Endothelial cell (in vitro differentiated cells): ENCODE measurements around the gene SPSB1. TPM values are rescaled to one million over a fixed set of nuclear protein-coding genes. Genes with fewer than 3 reads are reported as not detected.

Experiments used
- DNase-seq: peaks from one replicate; pipeline ENCODE4 v3.0.0; 2021; ENCODE audit warnings: low spot score
- H3K27ac Mint-ChIP-seq: one replicate; pipeline ENCODE4 v1.8.0; 2021; ENCODE audit warnings: mixed read lengths, inconsistent platforms; ENCODE audit not compliant: unreplicated experiment
- H3K27me3 Mint-ChIP-seq: one replicate; pipeline ENCODE4 v1.8.0; 2021; ENCODE audit warnings: mild to moderate bottlenecking, moderate library complexity, mixed read lengths, inconsistent platforms; ENCODE audit not compliant: unreplicated experiment
- H3K36me3 Mint-ChIP-seq: one replicate; pipeline ENCODE4 v1.8.0; 2021; ENCODE audit warnings: mild to moderate bottlenecking, low read depth, mixed read lengths, inconsistent platforms; ENCODE audit not compliant: unreplicated experiment
- H3K4me1 Mint-ChIP-seq: one replicate; pipeline ENCODE4 v1.8.0; 2021; ENCODE audit warnings: mild to moderate bottlenecking, mixed read lengths, inconsistent platforms; ENCODE audit not compliant: unreplicated experiment
- H3K4me3 Mint-ChIP-seq: one replicate; pipeline ENCODE4 v1.8.0; 2021; ENCODE audit warnings: mild to moderate bottlenecking, mixed read lengths, inconsistent platforms; ENCODE audit not compliant: unreplicated experiment
- H3K9me3 Mint-ChIP-seq: one replicate; pipeline ENCODE4 v1.8.0; 2021; ENCODE audit warnings: mixed read lengths, inconsistent platforms; ENCODE audit not compliant: unreplicated experiment
- total RNA-seq: library from RNA; stranded (reverse); fragmentation: NEBNext Ultra II Directional; extraction: Animal tissue kit (Norgen Biotek cat#: 25700); gene quantifications from one replicate; pipeline ENCODE4 v1.2.1, GENCODE V29; 2021; ENCODE audit not compliant: unreplicated experiment
- TF ChIP-seq, protein P1 (sequence below): fragments of 200-600 bp; sonication (generic); IDR thresholded peaks from one replicate; pipeline ENCODE4 v1.5.0; 2021; ENCODE audit warnings: antibody characterized with exemption; ENCODE audit not compliant: unreplicated experiment

The SPSB1 gene
- total RNA-seq, 1 donor from 2014 or later, result 8.1 TPM

DNA sequence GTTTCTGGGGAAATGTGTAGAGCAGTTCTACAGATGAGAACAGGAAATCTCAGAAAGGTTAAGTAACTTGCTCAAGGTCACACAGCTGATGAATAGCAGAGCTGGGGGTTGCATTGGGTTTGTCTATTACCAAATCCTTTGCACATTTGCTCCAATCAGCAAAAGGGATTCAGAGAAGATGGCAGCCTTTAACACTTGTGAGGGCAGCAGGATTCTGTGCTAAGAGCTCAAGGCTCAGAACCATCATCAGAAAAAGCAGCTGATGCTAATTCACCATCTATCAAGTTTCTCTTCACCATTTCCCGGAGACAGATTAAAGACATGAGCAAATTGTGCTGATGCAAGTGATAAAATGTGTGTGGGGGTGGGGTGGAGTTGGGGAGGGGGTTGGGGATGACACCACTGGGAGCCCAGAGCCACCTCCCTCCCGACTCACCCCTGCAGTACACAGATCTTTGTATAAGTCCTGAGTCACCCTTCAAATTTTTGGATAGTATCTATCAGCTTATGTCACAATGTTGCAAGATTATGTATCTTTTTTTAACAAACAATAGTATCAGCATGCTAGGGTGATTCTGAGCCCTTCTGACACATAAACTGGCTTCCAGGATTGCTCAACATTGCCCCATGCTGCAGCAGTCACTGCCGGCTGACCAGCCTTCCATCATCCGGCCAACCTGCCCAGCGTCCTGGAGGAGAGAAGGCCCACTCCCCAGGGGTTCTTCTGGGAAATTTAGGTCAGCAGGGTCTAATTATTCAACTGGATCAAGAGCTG, 2.8 kb upstream of the SPSB1 start:
- peaks cover 1% of the 10 kb centered on the region for H3K27me3 Mint-ChIP-seq
- H3K9me3 Mint-ChIP-seq, result no peaks in the 10 kb centered on the region
- peaks cover 4% of the 10 kb centered on the region for H3K4me1 Mint-ChIP-seq
- no peak overlapping the region for H3K4me3 Mint-ChIP-seq
- no peak for DNase-seq
- TF ChIP-seq, protein P1, sequence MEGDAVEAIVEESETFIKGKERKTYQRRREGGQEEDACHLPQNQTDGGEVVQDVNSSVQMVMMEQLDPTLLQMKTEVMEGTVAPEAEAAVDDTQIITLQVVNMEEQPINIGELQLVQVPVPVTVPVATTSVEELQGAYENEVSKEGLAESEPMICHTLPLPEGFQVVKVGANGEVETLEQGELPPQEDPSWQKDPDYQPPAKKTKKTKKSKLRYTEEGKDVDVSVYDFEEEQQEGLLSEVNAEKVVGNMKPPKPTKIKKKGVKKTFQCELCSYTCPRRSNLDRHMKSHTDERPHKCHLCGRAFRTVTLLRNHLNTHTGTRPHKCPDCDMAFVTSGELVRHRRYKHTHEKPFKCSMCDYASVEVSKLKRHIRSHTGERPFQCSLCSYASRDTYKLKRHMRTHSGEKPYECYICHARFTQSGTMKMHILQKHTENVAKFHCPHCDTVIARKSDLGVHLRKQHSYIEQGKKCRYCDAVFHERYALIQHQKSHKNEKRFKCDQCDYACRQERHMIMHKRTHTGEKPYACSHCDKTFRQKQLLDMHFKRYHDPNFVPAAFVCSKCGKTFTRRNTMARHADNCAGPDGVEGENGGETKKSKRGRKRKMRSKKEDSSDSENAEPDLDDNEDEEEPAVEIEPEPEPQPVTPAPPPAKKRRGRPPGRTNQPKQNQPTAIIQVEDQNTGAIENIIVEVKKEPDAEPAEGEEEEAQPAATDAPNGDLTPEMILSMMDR, result no peak
- H3K27ac Mint-ChIP-seq, result no peak overlapping the region
- peaks cover 7% of the 10 kb centered on the region for H3K36me3 Mint-ChIP-seq

DNA sequence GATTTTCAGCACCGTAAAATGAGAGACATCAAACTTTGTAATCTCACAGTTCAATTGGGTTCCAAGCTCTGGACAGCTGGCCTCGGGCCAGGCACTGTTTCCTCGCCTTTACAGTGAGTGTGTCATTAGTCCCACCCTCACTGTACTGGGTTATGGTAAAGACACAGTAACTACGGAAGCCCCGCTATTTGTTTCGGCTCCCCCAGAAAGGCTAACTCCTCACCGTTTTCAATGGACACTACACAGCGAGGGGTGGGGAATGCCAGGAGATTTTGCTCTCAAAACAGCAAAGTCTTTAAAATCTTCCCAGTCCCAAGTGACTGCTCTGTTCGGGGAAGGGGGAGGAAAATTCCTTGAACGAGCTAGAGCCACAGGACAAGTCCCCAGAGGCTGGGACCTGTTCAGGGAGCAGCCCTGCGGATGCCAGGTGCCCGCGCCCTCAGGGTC, 757 bp upstream of the SPSB1 start:
- Mint-ChIP-seq H3K27me3 (peaks cover 1% of the 10 kb centered on the region), H3K27ac (no peak overlapping the region), H3K4me1 (peaks cover 10% of the 10 kb centered on the region), H3K36me3 (peaks cover 3% of the 10 kb centered on the region), H3K4me3 (peak overlapping the region; percentile 84), H3K9me3 (no peaks in the 10 kb centered on the region)
- TF ChIP-seq, protein P1, result no peak
- DNase-seq, result no peak

DNA sequence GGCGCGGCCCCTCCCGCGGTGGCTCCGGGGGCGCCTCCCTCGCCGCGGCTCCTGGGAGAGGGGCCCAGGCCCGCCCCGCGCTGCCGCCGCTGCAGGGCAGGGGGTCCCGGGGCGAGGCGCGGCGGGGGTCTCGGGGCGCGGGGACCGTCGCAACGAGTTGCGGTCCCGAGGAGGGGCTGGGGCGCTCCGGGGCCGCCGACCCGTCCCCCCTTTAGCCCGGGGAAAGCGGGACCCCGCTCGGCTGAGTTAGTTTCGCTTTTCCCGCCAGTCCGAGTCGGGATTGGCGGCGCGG, 493 bp downstream of the SPSB1 start:
- Mint-ChIP-seq H3K4me3 (no peak overlapping the region), H3K27me3 (peaks cover 1% of the 10 kb centered on the region), H3K4me1 (peaks cover 10% of the 10 kb centered on the region), H3K36me3 (peaks cover 3% of the 10 kb centered on the region), H3K9me3 (no peaks in the 10 kb centered on the region), H3K27ac (no peak overlapping the region)
- TF ChIP-seq, protein P1, result no peak
- DNase-seq, result no peak

DNA sequence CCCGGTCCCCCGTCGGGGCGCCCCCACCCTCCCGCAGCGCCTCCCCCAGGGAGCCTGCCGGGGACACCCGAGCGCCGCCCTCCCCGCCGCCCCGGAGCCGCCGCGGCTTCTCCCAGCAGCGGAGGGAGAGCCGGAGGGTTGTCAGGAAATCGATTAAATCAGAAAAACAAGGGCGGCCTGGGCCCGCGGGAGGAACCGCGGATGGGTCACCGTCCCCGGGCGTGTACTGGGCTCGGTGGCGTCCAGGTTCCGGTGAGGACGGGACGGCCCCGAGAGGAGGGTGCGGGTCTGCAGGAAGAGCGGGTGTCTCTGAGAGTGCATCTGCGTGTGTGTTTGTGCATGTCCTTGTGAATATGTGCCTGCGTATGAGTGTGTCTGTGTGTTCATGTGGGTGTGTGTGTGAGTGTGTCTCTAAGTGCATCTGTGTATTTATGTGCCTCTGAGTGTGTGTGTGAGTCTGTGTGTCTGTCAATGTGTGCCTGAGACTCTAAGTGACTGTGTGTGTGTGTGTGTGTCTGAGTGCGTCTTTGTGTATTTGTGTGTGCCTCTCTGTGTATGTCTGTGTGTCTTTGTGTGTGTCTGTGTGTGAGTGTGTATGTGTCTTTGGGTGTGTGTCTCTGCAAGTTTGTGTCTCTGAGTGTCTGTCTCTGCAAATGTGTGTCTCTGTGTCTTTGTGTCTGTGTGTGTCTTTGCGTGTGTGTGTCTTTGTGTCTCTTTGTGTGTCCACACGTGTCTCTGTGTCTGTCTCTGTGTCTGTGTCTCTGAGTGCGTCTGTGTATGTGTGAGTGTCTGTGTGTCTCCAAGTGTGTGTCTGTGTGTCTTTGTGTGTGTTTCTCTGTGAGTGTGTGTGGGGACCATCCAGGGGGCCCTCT, 1.1 kb downstream of the SPSB1 start:
- DNase-seq, result no peak
- no peak overlapping the region for H3K4me3 Mint-ChIP-seq
- no peaks in the 10 kb centered on the region for H3K9me3 Mint-ChIP-seq
- H3K36me3 Mint-ChIP-seq, result peaks cover 3% of the 10 kb centered on the region
- TF ChIP-seq, protein P1, result no peak
- H3K27ac Mint-ChIP-seq, result no peak overlapping the region
- peaks cover 1% of the 10 kb centered on the region for H3K27me3 Mint-ChIP-seq
- peaks cover 10% of the 10 kb centered on the region for H3K4me1 Mint-ChIP-seq

DNA sequence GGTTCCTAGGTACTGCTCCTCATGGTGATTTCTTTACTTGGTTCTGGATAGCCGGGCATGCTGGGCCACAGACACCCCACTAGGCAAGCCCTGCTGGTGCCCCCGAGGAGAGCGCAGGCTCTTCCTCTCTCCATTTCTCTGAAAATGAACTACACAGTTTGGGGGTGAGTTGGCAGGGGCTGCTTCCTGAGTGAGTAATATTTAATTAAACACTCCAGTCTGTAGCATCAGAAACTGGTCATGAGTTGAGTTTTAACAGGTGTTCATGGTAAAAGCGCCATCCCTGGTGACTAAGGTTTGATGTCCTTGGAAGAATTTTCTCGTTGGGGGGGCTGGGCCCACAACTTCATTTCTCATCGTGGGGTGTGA, 1.7 kb downstream of the SPSB1 start:
- TF ChIP-seq, protein P1, result no peak
- Mint-ChIP-seq H3K4me1 (peaks cover 10% of the 10 kb centered on the region), H3K9me3 (no peaks in the 10 kb centered on the region), H3K4me3 (no peak overlapping the region), H3K27ac (no peak overlapping the region), H3K36me3 (peaks cover 3% of the 10 kb centered on the region), H3K27me3 (peaks cover 1% of the 10 kb centered on the region)
- DNase-seq, result no peak
